GM06990 (cell line): ENCODE results near the gene DUSP7.

Experiments
- DNase-seq: peaks from one replicate; pipeline ENCODE4 v3.0.0-alpha.2; 2011; ENCODE audit not compliant: insufficient read length; ENCODE audit errors: extremely low read depth
- H3K27me3 ChIP-seq: replicated peaks from 2 replicates; pipeline ENCODE4 v1.6.0; 2011; ENCODE audit warnings: low read length; ENCODE audit not compliant: control insufficient read depth, insufficient read depth
- H3K36me3 ChIP-seq: 2 replicates; pipeline ENCODE4 v1.5.1; 2011; ENCODE audit warnings: low read length; ENCODE audit not compliant: control insufficient read depth, insufficient read depth
- H3K4me3 ChIP-seq: replicated peaks from 2 replicates; pipeline ENCODE4 v1.5.1; 2011; ENCODE audit warnings: low read depth, mild to moderate bottlenecking, control low read depth, low read length
- TF ChIP-seq, protein P1 (sequence below): IDR thresholded peaks from 2 replicates; pipeline ENCODE4 v1.5.1; 2011; ENCODE audit warnings: low read length, control low read depth, mild to moderate bottlenecking, inconsistent platforms; ENCODE audit not compliant: insufficient read depth, poor library complexity, severe bottlenecking

Gene DUSP7

DNA sequence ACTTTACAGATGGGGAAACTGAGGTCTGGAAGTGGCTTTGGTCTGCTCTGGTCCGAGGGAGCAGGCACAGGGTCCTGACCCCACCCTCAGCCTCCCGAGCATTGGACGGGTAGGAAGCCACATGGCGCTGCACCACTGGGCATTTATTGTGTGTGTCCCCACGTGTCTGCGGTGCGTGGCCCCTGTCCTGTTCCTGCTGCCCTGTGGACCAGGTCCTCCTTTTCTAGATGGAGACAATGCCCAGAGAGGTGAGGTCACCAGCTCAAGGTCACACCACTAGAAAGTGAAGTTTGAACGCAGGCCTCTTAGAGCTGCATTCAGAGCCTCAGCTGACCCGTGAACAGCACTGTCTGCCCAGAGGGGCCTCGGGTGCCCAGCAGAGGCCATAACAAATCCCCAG lies 26.8 kb downstream of the DUSP7 start:
- TF ChIP-seq, protein P1, sequence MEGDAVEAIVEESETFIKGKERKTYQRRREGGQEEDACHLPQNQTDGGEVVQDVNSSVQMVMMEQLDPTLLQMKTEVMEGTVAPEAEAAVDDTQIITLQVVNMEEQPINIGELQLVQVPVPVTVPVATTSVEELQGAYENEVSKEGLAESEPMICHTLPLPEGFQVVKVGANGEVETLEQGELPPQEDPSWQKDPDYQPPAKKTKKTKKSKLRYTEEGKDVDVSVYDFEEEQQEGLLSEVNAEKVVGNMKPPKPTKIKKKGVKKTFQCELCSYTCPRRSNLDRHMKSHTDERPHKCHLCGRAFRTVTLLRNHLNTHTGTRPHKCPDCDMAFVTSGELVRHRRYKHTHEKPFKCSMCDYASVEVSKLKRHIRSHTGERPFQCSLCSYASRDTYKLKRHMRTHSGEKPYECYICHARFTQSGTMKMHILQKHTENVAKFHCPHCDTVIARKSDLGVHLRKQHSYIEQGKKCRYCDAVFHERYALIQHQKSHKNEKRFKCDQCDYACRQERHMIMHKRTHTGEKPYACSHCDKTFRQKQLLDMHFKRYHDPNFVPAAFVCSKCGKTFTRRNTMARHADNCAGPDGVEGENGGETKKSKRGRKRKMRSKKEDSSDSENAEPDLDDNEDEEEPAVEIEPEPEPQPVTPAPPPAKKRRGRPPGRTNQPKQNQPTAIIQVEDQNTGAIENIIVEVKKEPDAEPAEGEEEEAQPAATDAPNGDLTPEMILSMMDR, result no peak

GRCh38 chr3:52029053-52029452 lies 27.3 kb downstream of the DUSP7 start:
- no peaks in the 10 kb centered on the region for H3K36me3 ChIP-seq
- no peak overlapping the region for H3K4me3 ChIP-seq
- TF ChIP-seq, protein P1, result no peak
- DNase-seq, result no peak
- H3K27me3 ChIP-seq, result no peaks in the 10 kb centered on the region

More for the DNA sequence above, 26.8 kb downstream of the DUSP7 start:
- H3K27me3 ChIP-seq, result no peaks in the 10 kb centered on the region
- no peaks in the 10 kb centered on the region for H3K36me3 ChIP-seq
- no peak overlapping the region for H3K4me3 ChIP-seq
- no peak for DNase-seq

DNA sequence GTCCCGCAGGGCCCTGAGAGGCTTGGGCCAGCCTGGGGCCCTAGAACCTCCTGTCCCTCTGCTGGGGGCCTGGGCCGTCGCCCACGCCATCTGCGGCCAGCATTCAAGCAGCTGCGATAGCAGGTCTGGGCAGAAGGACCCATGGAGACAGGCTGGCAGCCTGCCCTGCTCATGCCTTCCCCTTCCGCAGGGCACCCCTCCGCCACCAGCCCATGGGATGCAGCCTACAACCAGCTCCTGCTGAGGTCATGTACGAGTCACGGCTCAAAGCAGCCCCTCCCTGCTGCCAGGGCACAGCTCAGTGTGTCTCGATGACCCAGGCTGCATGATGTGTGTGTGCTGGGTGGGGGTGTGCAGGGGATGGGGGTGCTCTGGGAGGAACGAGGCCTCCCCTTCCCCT lies 27.8 kb downstream of the DUSP7 start:
- H3K27me3 ChIP-seq, result no peaks in the 10 kb centered on the region
- H3K4me3 ChIP-seq, result no peak overlapping the region
- no peaks in the 10 kb centered on the region for H3K36me3 ChIP-seq
- TF ChIP-seq, protein P1, result no peak
- DNase-seq, result no peak

GRCh38 chr3:52026041-52026440 lies 30.3 kb downstream of the DUSP7 start:
- H3K36me3 ChIP-seq, result no peaks in the 10 kb centered on the region
- DNase-seq, result no peak
- TF ChIP-seq, protein P1, result no peak
- H3K4me3 ChIP-seq, result no peak overlapping the region
- H3K27me3 ChIP-seq, result no peaks in the 10 kb centered on the region

GRCh38 chr3:52025453-52025852 lies 30.9 kb downstream of the DUSP7 start:
- no peaks in the 10 kb centered on the region for H3K36me3 ChIP-seq
- no peaks in the 10 kb centered on the region for H3K27me3 ChIP-seq
- no peak overlapping the region for H3K4me3 ChIP-seq
- TF ChIP-seq, protein P1, result no peak
- no peak for DNase-seq

GRCh38 chr3:52024765-52025452 lies 31.5 kb downstream of the DUSP7 start:
- no peak overlapping the region for H3K4me3 ChIP-seq
- TF ChIP-seq, protein P1, result no peak
- H3K27me3 ChIP-seq, result no peaks in the 10 kb centered on the region
- H3K36me3 ChIP-seq, result no peaks in the 10 kb centered on the region
- no peak for DNase-seq
